ENCODE data around the gene ELAVL3.
A peak's percentile ranks its signal among the peaks of the same experiment; 100 is the strongest.
"Not testable (repeated sequence)": the region's sequence is repeated elsewhere in the genome, so short reads cannot be mapped to it uniquely, and the experiment has no call there.

ELAVL3 gene

GRCh38 chr19:11458236-11458900, 22.5 kb downstream of the ELAVL3 start:
- DNase-seq: no peak

GRCh38 chr19:11457831-11458230, 23.0 kb downstream of the ELAVL3 start:
- DNase-seq: no peak

GRCh38 chr19:11457115-11457514, 23.7 kb downstream of the ELAVL3 start:
- no peak for DNase-seq

GRCh38 chr19:11456659-11457058, 24.2 kb downstream of the ELAVL3 start:
- no peak for DNase-seq

- DNase-seq: not testable (repeated sequence)
Measured at GRCh38 chr19:11455233-11455554, 25.7 kb downstream of the ELAVL3 start.

- DNase-seq: peak; percentile 33 to 39
Measured at GRCh38 chr19:11453468-11454341, 27.1 kb downstream of the ELAVL3 start.

- DNase-seq: no peak
Measured at GRCh38 chr19:11452620-11453310, 28.1 kb downstream of the ELAVL3 start.

GRCh38 chr19:11451871-11452619, 28.8 kb downstream of the ELAVL3 start:
- DNase-seq: no peak

GRCh38 chr19:11451327-11451870, 29.4 kb downstream of the ELAVL3 start:
- no peak for DNase-seq

- DNase-seq: no peak
Measured at GRCh38 chr19:11450570-11451326, 30.1 kb downstream of the ELAVL3 start.

- no peak for DNase-seq
Measured at GRCh38 chr19:11448923-11449554, 31.8 kb downstream of the ELAVL3 start.

- no peak for DNase-seq
Measured at GRCh38 chr19:11448410-11448809, 32.4 kb downstream of the ELAVL3 start.

- no peak for DNase-seq
Measured at GRCh38 chr19:11447347-11448262, 33.2 kb downstream of the ELAVL3 start.

GRCh38 chr19:11446652-11447301, 34.1 kb downstream of the ELAVL3 start:
- peak; percentile 64 to 65 for DNase-seq

- DNase-seq: no peak
Measured at GRCh38 chr19:11446271-11446651, 34.6 kb downstream of the ELAVL3 start.

- DNase-seq: no peak
Measured at GRCh38 chr19:11445141-11445540, 35.7 kb downstream of the ELAVL3 start.

GRCh38 chr19:11444059-11444458, 36.8 kb downstream of the ELAVL3 start:
- DNase-seq: no peak

- no peak for DNase-seq
Measured at GRCh38 chr19:11437955-11438354, 42.9 kb downstream of the ELAVL3 start.

GRCh38 chr19:11435833-11436313, 45.0 kb downstream of the ELAVL3 start:
- peak in 1 of 2 experiments; percentile 43 for DNase-seq

Measured in activated T-cell treated with anti-CD3 and anti-CD28 coated beads, Interleukin-2, amount 50 U/mL, for 48 hours (primary cell).